Activated CD4-positive, alpha-beta T cell treated with anti-CD3 and anti-CD28 coated beads, Interleukin-2, Interleukin-4, amounts not matched to agents 100 ng/mL and 50 ng/mL, durations not matched to agents 16 hours and 8 hours (primary cell): ENCODE data around the gene RB1.

Experiments
- DNase-seq: peaks from one replicate; pipeline ENCODE4 v3.0.0-alpha.2; 2020; ENCODE audit warnings: low spot score

RB1 gene

DNA sequence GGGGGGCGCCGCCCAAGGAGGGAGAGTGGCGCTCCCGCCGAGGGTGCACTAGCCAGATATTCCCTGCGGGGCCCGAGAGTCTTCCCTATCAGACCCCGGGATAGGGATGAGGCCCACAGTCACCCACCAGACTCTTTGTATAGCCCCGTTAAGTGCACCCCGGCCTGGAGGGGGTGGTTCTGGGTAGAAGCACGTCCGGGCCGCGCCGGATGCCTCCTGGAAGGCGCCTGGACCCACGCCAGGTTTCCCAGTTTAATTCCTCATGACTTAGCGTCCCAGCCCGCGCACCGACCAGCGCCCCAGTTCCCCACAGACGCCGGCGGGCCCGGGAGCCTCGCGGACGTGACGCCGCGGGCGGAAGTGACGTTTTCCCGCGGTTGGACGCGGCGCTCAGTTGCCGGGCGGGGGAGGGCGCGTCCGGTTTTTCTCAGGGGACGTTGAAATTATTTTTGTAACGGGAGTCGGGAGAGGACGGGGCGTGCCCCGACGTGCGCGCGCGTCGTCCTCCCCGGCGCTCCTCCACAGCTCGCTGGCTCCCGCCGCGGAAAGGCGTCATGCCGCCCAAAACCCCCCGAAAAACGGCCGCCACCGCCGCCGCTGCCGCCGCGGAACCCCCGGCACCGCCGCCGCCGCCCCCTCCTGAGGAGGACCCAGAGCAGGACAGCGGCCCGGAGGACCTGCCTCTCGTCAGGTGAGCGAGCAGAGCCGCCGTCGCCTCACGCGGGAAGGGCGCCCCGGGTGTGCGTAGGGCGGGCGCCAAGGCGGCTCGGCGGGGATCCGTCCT, at the start of gene RB1:
Gene RB1 (plus strand): TSS at position 393 of the 784 bp plus-strand sequence. CDS start 162 bp downstream, at position 555.
- DNase-seq, result peak; percentile 92

DNA sequence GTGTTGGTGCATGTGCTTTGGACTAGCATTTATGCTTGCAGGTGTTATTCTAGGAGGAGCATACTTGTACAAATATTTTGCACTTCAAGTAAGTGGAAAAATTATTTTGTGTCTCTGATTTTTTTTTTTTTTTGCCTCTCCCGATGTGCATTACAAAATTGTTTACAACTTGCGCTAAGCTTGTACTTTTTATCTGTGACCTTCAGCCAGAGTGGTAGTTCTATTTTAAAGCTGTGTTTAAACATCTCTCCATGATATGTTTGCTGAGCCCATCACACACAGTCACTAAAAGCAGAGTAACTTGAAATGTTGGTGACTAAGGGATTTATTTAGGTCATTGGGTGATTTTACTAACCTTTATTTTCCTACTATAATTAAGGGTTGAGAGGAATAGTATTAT, 49.7 kb upstream of the RB1 start:
- DNase-seq, result no peak

DNA sequence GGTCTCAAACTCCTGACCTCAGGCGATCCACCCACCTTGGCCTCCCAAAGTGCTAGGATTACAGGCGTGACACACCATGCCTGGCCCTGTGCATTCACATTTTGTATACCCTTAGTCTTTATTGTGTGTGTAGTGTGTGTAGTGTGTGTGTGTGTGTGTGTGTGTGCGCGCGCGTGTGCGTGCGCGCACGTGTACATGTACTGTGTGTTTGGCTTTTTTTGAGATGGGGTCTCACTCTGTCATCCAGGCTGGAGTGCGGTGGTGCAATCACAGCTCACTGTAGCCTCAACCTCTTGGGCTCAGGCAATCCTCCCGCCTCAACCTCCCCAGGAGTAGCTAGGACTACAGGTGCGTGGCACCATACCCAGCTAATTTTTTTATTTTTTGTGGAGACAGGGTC, 48.5 kb upstream of the RB1 start:
- DNase-seq, result no peak

DNA sequence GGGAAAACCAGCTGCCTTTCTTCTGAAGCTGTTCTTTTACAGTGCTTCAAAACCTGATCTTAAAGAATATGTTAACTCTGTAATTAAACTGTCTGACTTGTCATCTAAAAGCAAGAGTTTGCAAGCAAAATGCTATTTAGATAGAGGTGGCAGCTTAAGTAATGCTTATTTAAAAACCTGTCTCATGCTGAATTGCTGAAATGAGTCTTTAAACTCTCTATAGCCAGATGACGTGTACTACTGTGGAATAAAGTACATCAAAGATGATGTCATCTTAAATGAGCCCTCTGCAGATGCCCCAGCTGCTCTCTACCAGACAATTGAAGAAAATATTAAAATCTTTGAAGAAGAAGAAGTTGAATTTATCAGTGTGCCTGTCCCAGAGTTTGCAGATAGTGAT, 47.6 kb upstream of the RB1 start:
- no peak for DNase-seq

DNA sequence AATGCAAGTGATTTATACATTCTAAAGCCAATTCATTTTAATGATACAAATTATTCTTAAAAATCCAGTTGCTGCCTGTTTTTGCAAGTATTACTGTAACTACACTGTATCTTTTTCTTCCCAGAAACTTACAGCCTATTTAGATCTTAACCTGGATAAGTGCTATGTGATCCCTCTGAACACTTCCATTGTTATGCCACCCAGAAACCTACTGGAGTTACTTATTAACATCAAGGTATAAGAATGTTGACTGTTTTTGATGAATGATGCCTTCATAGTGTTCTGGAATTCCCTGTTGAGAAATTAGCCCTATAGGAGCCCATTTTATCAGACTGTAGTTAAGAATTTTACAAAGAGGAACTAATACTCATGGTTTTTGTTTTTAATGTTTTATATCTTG, 45.5 kb upstream of the RB1 start:
- DNase-seq, result no peak

DNA sequence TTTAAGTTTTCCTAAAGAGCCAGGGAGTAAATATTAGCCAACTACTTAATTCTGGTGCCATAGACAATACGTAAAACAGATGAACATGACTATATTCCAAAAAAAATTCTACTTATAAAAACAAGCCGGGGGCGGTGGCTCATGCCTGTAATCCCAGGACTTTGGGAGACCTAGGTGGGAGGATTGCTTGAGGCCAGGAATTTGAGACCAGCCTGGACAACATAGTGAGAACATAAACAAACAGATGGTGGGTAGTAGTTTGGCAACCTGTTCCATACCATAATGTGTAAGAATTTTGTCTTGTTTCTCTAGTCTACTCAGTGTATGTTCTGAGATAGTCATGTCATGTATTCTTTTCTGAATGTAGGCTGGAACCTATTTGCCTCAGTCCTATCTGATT, 45.1 kb upstream of the RB1 start:
- DNase-seq, result no peak

DNA sequence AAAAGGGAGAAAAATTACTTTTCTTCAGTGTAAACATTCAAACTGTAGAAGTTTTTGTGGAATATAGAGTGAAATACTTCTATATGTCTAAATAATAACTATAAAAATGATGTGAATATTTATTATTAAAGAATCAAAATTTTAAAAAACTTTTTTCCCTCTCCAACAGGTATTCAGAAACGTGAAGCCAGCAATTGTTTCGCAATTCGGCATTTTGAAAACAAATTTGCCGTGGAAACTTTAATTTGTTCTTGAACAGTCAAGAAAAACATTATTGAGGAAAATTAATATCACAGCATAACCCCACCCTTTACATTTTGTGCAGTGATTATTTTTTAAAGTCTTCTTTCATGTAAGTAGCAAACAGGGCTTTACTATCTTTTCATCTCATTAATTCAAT, 42.6 kb upstream of the RB1 start:
- no peak for DNase-seq

DNA sequence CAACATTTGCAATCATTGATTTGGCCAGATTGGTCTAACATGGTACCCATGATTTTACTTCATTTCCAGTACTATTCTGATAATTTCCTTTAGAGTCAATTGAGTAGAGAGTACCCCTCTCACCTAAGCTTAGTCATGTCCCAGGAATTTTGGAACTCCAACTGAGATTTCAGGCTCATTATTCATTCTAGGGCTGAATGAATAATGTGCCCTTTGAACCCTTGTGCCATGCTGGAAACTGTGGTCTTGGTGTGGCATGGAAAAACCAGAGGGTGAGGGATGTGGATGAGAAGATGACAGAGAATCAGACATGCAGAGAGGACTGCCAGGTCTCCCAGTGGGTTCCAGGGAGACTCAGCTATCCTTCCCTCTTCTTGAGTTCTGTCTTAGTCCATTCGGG, 40.4 kb upstream of the RB1 start:
- no peak for DNase-seq

DNA sequence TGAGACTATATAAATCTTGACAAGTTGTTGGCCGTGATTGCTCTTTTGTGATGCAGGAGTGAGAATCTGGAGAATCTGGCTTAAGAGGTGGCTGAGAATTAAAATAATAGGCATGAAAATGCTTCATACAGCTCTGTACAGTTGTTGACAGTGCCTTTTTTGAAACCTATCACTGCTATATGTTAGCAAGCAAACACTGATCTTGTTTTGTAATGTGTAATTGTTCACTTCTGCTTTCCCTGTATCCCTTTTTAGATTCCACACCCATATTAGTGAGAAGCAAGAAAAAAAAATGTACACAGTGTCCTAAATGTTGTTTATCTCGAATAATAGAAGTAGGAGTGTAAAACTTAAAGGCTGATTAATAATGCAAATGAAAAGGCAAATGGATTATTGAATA, 39.5 kb upstream of the RB1 start:
- DNase-seq, result no peak

DNA sequence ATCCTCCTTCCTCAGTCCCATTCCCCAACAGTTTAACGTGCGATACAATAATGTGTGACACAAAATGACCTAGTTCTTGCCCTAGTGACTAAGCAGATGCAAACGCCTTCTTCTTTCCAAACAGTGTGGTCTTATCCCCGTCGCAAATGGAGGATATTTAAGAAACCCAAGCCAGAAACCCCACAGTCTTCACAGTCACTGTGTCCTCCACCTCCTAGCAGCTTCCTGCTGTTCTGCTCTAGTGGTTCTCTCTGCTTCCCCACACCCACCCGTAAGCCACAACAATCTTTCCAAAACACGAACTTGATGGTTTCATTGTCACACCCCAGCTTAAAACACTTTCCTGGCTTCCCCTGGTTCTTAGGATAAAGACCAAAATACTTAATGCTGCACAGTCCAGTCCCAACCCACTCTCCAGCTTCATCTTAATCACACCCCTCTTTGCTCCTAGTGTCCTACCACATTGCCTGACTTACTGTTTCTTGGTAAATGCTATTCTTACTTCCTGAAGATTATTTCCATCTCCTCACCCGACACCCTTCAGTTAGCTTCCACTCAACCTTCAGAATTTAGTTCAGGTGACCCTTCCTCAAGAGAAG, 38.2 kb upstream of the RB1 start:
- no peak for DNase-seq

DNA sequence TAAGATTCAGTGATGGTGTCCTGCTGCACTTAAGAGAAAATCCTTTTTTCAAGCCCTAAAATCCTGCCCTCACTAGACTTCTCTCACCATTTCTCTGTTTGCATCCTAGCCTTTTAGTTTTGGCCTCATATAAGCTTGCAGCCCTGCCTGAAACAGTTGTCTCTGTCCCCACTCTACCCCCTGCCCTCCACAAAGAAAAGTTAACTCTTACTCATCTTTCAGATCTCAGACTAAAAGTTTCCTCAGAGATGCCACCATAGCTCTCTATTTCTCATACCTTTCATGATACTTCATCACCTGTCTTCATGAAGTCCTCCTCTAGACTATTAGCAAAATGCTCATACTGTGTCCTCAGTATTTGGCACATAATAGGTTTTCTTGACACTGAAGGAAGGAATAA, 37.4 kb upstream of the RB1 start:
- no peak for DNase-seq

DNA sequence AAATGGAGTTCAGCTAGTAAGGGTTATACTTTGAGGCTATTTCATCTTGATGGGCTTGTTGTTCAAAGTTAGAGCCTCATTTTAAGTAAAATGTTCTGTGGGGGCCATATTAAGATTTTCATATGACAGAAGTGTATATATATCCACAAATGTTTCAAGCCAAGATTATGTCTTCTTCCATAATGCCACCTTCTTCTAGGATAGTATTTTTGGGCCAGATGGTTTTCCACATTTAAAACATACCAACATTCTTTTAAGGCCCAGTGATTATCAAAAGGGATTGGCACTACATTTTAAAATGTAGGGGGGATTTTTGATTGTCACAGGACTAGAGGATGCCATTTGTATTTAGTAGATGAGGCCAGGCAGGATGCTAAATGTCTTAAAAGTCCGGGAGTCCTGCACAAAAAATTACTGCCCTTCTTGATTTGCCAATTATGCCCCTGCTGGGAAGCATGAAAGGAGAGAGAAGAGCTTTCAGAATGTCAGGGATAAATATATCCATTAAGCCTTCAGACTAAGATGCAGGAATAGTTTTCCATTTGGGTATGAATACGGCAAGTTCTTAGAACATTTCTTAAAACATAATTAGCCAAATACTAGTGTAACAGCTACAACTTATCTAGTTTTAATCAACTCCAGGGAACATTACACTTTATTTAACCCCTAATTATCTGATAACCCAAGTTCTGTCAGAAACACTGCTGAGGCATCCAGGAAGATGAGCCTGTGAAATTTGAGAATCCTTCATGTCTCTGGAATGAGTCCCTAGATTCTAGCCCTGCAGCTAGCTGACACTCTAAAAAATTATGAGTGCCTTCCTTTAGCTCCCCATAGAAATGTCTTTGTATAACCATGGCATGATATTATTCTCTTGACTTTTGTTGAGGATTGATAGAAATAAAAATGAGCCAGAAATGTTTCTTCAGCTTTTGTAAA, 36.6 kb upstream of the RB1 start:
- DNase-seq, result no peak

DNA sequence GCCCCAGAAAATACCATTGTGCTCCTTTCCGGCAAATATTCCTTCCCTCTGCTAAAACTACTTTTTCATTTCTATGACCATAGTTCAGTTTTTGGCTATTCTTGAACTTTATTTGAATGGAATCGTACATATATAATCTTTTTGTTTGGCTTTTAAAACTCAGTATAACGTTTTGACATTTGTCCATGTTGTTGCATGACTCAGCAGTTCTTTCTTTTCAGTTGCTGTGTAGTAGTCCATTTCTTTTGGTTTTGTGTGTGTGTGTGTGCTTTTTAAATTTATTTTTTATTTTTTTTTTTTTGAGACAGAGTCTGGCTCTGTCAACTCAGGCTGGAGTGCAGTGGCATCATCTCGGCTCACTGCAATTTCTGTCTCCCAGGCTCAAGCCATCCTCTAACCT, 35.5 kb upstream of the RB1 start:
- no peak for DNase-seq

DNA sequence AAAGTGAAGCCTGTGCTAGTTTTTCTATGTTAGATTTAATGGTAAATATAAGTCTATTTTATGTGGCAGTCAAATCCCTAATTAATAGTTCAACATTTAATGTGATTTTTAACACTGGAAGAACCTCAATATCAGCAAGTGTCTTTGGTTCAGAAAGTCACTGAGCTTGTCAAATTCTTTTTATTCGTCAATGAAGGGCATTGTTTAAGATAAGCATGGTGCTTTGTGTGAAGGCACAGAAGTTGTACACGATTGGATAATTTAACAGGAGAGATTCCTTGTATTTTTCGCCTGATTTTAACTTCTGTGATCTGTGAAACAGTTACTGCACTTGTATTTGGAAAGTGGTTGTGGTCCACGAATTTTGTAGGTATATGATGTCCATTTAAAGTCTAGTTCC, 30.2 kb upstream of the RB1 start:
- DNase-seq, result no peak

DNA sequence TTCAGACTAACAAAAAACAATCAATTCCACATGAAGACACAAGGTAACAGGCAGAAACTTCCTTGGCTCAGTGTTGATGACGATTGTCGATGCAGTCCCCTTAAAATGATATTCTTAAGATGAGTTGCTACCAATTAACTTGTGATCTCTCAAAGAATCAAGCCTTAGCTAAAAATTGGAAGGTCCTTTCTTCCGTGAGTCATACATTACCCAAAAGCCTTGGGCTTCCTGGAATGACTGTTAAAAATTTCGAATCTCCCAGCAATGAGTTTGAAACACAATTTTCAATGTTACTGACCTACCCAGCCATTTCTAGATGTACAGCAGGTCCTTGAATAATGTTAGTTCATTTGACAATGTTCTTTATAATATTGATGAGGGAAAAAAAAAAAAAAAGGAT, 28.0 kb upstream of the RB1 start:
- peak; percentile 12 for DNase-seq

DNA sequence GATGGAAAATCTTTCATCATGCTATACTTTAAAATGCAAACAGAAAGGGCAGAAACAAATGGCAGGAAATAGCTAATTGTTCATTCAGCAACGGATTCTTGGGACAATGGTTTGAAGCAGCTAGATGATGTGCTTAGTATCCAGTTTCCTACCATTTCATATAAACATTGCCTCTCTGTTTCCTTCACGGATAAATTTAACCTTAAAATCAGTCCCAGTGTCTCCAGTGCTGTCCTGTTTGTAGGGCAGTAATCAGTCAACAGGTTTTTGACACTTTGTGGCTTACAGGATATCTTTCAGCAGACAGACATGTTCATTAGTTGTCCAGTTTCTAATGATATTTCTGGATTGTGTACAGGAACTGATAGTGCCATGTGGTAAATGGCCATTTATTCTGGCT, 24.7 kb upstream of the RB1 start:
- DNase-seq, result no peak

DNA sequence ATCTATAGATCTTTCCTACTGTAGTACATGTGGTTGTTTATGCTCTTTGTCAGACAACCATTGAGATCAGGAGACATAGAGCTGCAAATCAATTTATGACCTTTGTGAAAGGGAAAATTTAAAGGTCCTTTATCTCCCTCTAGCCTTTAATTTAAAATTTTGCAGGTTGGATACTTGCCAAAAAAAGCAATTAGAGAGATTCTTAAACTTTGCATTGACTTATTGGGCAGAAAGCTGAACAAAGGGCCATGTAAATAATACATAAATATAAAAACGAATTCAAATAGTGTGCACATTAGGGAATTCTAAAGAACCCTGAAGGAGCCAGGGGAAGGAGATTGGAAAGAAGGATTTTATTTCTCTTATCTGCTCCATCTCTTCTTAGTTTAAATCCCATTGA, 22.0 kb upstream of the RB1 start:
- DNase-seq, result no peak

DNA sequence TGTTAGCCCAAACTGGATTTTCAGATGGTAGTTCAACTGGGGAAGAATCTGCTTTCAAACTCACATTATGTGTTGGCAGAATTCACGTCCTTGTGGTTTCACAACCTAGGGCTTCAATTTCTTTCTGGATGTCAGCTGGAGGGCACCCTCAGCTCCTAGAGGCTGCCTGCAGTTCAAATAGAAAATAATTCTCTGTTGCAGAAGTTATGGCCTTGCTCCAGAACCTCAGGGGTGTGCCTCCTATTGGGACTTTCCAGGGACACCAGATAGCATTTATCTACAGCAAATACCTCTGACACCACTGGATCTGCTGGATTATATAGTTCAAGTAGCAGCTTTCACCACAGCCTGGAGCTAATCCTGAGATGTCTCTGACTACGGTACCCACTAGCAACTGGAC, 11.8 kb upstream of the RB1 start:
- no peak for DNase-seq

DNA sequence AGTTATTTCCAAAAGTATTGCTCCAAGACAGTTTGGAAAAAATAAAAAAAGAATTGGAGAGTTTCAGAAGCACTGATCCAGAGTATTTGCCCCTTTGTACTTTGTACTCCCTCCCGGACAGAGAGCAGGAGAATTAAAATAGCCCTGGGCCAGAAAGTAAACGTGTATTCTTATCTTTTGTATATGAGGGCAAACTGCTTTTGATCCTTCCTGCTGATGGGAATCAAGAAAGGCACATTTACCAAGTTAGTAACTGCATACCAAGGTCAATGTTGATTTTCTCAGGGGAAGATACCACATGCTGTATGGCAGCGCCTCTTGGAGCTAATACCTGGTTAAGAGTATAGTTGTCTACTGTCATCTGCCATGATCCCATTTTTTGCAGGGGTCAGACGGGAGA, 10.9 kb upstream of the RB1 start:
- DNase-seq, result no peak

DNA sequence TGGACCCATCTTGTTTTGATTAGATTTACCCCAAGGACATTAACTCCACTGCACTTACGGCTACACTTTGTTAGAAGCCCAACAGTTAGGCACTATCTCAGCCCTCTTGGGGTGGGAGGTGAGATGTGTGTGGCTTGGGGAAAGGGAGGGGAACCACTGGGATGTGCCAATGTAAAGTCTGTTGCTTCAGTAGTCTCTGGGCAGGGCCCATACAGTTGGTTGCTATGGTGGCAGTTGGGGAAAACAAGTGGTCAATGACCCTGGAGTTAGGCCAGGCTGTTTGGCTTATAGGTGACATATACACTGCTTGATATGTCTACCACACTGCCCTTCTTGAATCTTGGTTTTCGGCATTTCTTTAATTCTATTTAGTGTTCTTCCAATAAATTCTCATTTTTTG, 8.9 kb upstream of the RB1 start:
- DNase-seq, result no peak

DNA sequence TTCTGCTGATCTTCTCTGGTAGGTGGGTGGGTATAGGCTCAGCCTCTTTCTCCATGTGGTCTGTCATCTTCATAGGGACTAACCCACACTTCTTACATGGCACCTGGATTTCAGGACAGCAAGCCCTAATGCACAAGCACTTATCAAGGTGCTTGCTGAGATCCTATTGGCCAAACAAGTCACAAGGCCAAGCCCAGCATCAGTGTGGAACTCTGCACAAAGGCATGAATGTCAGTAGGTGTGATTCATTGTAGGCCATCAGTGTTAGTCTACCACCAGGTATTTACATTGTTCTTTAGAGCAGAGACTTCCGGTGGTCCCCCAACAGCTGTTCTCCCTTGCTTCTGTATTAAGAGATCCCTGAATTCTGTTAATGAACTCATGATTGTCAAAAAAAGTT, 8.3 kb upstream of the RB1 start:
- DNase-seq, result no peak

DNA sequence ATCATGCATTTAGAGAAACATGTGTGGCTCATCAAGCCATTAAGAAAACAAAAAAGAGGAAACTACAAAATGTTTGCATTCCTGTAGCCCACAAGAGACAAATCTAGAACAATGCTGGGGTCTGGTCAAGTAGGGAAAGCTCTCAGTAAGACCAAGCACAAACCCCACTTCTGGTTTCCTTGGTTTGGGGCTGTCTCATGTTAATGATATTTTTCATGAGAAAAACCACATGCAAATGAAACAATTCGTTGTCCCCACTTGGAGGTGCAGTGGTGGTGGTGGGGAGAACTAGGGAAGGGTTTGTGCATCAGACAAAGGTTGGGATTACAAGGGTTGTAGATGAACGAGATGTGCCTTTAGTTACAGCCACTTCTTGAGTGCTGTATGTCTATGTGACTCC, 7.0 kb upstream of the RB1 start:
- DNase-seq, result no peak
